ENCODE results near the gene DOCK9. TPM values are rescaled to one million over a fixed set of nuclear protein-coding genes. Genes with fewer than 3 reads are reported as not detected.
"Not testable (repeated sequence)": the region's sequence is repeated elsewhere in the genome, so short reads cannot be mapped to it uniquely, and the experiment has no call there.

The DOCK9 gene
- total RNA-seq, 2 donors from 2014 or later = 25.4 to 26.7 TPM

DNA sequence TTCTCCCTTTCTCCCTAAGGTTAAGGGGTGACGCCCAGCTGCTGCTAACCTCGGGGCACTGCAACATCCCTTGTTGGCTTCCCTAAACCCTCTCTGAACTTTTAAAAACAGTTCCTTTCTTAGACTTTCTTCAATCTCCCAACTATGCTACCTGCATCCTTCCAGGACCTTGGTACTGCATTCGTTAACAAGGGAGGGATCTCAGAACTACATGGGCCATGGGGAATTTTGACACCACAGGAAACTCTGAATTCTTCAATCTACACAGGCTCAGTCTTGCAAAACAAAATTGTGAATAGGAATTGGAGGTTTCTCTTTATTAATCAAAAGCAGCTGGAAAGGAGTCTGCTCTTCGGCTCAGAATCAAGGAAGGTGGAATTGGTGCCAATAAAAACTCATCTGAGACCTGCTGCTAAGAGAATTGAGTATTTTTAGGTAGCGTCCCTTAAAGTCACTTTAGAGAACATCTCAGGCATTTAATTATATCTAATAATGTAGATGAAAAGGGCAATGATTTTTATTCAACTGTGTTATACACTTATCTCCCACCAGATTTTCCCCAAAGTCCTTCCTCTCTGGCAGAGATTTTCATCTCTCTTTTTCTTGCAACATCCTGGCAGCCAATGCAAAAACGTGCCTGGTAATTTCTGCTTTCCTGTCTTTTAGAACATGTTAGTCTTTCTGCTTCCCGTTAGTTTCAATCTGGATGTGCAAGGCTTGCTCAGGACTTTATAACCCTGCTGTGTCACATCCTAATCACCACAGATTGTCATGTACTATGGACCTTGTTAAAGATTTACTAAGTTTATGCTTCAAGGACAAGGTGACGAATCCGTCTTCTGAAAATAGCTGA lies 156.3 kb downstream of the DOCK9 start:
- ATAC-seq (no peak), DNase-seq (ENCODE audit: low spot score) (no peak)
- H3K4me1 Mint-ChIP-seq (ENCODE audit: low read depth in 2 of 2) = no peaks in the 10 kb centered on the region
- H3K36me3 Mint-ChIP-seq = no peaks in the 10 kb centered on the region
- H3K9me3 Mint-ChIP-seq = no peaks in the 10 kb centered on the region
- no peak overlapping the region for H3K4me3 Mint-ChIP-seq
- H3K27ac Mint-ChIP-seq = no peak overlapping the region
- H3K27me3 Mint-ChIP-seq = no peaks in the 10 kb centered on the region

DNA sequence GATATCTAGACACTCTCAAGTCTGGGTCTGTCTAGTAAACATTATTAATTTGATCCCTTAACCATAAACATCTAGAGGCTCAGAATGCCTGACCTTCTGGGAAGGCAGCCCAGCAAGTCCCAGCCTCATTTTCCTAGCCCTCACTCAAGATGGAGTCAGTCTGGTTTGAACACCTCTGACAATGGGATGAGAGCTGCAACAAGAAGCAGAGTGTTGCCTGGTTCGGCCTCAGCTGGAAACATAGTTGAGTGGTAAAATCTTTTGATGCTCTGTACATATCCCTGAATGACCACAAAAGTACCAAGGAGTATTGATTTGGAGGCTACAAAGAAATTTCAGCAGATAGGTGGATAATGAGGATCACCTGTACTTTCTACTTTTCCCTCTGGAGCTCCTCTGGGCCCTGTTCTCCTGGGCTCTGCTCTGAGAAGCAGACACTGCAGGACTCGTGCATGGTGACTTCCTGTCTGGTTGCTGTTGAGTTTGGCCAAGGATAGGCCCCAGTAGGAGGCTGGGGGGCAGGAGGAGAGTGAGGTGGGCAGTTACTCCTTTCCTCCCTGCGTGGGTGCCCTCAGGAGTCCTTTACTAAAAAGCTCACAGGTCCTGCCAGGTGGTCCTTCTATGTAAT lies 157.0 kb downstream of the DOCK9 start:
- no peaks in the 10 kb centered on the region for H3K27me3 Mint-ChIP-seq
- no peak overlapping the region for H3K27ac Mint-ChIP-seq
- H3K36me3 Mint-ChIP-seq = peaks cover 5% of the 10 kb centered on the region
- no peaks in the 10 kb centered on the region for H3K4me1 Mint-ChIP-seq (ENCODE audit: low read depth in 2 of 2)
- DNase-seq (ENCODE audit: low spot score) (no peak), ATAC-seq (no peak)
- no peak overlapping the region for H3K4me3 Mint-ChIP-seq
- H3K9me3 Mint-ChIP-seq = no peaks in the 10 kb centered on the region

DNA sequence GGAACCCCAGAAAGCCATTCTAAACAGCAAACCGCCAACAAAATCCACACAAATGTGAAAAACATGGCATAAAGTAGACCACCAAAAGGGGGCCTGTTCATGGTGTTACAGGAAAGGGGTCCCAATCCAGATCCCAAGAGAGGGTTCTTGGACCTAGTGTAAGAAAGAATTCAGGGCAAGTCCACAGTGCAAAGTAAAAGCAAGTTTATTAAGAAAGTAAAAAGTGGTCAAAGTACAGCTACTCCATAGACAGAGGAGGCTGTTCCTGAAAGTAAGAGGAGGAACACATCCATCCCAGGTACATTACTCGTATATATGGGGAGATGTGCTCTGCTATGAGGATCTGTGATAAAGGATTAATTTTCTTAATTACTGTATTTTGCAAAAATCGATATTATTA lies 157.6 kb downstream of the DOCK9 start:
- DNase-seq (ENCODE audit: low spot score) = no peak
- no peak overlapping the region for H3K4me3 Mint-ChIP-seq
- peaks cover 5% of the 10 kb centered on the region for H3K36me3 Mint-ChIP-seq

DNA sequence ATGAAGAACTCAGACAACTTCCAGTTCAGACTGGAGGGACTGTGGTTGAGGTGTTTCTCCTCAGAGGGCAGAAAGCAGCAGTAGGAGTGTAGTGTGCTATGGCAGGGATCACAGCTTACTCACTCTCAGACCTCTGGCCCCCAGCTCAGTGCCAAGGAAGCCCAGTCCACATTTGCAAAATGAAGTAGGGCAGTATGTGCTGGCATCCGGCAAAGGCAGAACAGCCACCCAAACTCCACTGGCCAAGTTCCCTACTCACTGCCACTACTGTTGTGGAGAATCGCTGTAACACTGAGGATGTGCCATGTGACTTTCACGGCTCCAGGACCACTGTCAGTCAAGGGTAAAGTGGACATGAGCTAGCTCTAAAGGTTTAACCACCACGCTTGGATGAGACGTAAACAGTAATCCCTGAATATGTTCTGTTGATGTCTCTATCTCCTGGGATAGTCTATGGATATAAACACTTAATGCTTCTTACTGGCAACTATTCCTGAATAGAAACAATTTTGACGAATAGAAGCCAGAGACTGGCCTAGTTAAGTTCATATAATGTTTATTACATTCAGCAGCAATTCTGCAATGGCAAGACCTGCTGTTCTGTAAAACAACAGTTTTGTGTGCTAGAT lies 158.4 kb downstream of the DOCK9 start:
- no peaks in the 10 kb centered on the region for H3K27me3 Mint-ChIP-seq
- DNase-seq (ENCODE audit: low spot score) (no peak), ATAC-seq (no peak)
- H3K4me3 Mint-ChIP-seq = no peak overlapping the region
- H3K4me1 Mint-ChIP-seq (ENCODE audit: low read depth in 2 of 2) = no peaks in the 10 kb centered on the region
- H3K9me3 Mint-ChIP-seq = no peaks in the 10 kb centered on the region
- H3K27ac Mint-ChIP-seq = no peak overlapping the region
- peaks cover 5% of the 10 kb centered on the region for H3K36me3 Mint-ChIP-seq

More for the DNA sequence above, 157.6 kb downstream of the DOCK9 start:
- Mint-ChIP-seq H3K27me3 (no peaks in the 10 kb centered on the region), H3K9me3 (no peaks in the 10 kb centered on the region), H3K4me1 (ENCODE audit: low read depth in 2 of 2) (no peaks in the 10 kb centered on the region), H3K27ac (no peak overlapping the region)
- no peak for ATAC-seq

DNA sequence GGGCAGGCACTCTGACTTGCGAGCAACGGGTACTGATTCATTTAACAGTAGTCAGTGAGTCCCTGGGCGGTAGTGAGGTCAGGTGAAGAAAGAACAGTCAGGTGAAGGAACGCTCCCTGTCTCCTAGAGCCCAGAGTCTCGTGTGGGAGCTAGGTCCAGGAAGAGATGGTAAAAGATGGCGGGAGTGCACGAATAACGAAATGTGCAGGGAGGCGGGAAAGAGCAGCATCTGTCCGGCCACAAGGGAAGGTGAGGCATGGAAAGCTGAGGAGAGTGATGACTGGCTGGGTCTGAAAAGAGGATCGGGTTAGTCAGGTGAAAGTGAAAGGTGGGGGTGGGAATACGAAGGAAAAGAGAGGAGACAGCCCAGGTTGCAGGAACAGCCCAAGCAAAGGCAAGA lies 161.5 kb downstream of the DOCK9 start:
- Mint-ChIP-seq H3K27me3 (no peaks in the 10 kb centered on the region), H3K27ac (no peak overlapping the region), H3K4me1 (ENCODE audit: low read depth in 2 of 2) (no peaks in the 10 kb centered on the region), H3K9me3 (no peaks in the 10 kb centered on the region), H3K4me3 (no peak overlapping the region), H3K36me3 (peaks cover 5% of the 10 kb centered on the region)
- DNase-seq (ENCODE audit: low spot score) = no peak
- no peak for ATAC-seq

DNA sequence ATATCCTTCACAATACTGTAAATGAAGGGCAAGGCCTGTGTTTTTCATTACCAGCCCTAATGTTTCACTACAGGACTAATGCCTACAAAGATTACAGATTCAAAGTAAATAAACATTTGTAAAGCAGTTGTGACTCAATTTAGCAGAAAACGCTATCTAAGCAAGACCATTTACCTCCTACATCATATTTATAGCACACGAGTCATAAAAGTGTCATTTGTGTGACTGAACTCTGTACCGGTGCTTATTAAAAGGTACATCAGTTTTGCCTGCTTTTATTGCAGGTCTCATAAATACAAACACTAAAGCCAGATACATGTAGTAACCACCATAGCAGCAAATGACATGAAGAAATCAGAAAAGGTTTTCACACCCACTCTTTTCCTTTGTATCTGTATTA lies 163.9 kb downstream of the DOCK9 start:
- ATAC-seq (no peak), DNase-seq (ENCODE audit: low spot score) (no peak)
- Mint-ChIP-seq H3K27ac (no peak overlapping the region), H3K27me3 (no peaks in the 10 kb centered on the region), H3K9me3 (no peaks in the 10 kb centered on the region), H3K4me3 (no peak overlapping the region), H3K4me1 (ENCODE audit: low read depth in 2 of 2) (peaks cover 0 to 3% of the 10 kb centered on the region in 2 donors), H3K36me3 (peaks cover 5% of the 10 kb centered on the region)

DNA sequence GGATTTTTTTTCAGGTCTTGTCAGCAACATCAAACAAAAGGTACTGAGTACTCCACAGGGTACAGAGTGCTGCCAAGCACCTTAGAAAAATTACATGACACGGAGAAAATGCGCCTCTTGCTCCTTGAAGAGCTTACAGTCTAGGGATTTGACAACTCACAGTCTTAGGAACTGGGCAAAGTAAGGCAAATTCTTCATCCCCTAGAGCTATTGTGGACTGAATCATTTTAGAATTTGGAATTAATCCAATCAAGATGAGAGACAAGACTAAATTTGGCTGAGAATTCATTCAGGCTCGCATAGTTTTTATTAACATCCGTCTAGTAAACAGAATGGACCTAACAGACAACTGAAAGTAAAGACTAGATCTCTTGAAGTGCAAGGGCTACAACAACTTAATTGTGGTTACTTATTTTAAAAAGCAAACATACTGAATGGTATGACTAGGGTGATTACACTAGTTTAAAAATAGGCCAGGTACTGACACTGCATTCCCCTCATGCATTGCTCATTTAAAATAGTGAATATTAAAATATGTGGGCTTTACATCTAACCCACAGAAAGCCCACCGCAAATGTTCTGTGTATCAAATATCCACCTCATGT lies 165.6 kb downstream of the DOCK9 start:
- not testable (repeated sequence) for H3K4me3 Mint-ChIP-seq; H3K27me3 Mint-ChIP-seq; H3K36me3 Mint-ChIP-seq; H3K4me1 Mint-ChIP-seq (ENCODE audit: low read depth in 2 of 2); H3K27ac Mint-ChIP-seq; H3K9me3 Mint-ChIP-seq; DNase-seq (ENCODE audit: low spot score); ATAC-seq

DNA sequence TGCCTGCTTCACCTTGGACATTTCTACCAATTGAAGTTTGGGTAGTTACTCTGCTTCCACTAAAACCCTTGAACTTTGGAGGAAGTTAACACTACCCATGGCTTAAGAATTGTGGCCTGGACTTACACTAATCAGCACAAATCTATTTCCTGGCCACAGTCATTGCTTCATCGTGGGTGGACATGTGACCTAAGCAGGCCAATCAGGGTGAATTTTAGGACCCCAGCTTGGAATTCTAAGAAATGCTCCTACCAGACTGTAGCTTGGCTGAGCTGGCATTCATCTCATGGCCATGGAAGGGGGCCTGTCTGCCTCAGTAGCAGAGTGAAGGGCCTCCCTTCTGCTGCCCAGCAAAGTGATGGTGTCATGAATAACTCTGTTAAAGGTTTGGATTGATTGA lies 167.1 kb downstream of the DOCK9 start:
- Mint-ChIP-seq H3K4me3 (no peak overlapping the region), H3K9me3 (no peaks in the 10 kb centered on the region), H3K27ac (no peak overlapping the region), H3K27me3 (no peaks in the 10 kb centered on the region), H3K36me3 (no peaks in the 10 kb centered on the region), H3K4me1 (ENCODE audit: low read depth in 2 of 2) (peaks cover 0 to 3% of the 10 kb centered on the region in 2 donors)
- ATAC-seq (peak; percentile 46 to 69), DNase-seq (ENCODE audit: low spot score) (no peak)

DNA sequence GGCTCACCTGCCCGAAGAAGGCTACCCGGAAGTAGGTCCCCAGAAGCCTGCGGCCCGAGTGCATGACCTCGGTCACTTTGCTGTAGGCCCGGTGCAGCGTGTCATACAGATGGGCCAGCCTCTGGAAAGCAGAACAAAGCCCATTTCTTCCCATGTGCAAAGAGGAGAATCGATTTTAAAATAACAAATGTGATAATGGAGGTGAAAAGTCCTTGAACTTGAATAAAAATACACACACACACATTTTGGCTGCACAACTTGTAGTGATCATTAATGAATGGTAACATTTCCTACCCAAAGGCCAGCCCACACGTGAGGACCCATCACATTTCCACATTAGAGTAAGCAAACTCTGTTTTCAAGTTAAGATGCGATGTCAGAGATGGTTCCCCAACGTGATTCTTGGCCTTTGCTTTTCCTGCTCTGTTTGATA lies 168.5 kb downstream of the DOCK9 start:
- H3K4me3 Mint-ChIP-seq = no peak overlapping the region

DNA sequence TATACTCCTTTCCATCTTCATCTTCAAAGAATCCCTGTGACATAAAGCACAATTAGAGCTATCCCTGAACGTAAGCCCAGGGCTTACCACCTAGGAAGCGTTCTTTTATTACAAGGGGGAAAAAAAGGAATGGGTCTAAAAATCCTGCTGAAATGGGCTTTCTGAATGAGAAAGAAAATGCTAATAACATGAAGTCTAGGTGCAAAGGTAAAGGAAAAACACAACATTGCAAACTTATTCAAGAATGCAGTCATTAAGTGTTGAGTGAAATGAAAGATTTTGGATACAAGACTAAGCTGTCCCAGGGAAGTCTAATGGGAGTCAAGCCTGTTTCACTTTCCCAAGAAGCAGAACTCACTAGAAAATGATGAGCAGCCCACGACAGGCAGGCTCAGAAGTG lies 170.1 kb downstream of the DOCK9 start:
- Mint-ChIP-seq H3K27me3 (no peaks in the 10 kb centered on the region), H3K4me1 (ENCODE audit: low read depth in 2 of 2) (peaks cover 0 to 3% of the 10 kb centered on the region in 2 donors), H3K27ac (no peak overlapping the region), H3K9me3 (no peaks in the 10 kb centered on the region), H3K4me3 (no peak overlapping the region), H3K36me3 (no peaks in the 10 kb centered on the region)
- ATAC-seq (no peak), DNase-seq (ENCODE audit: low spot score) (no peak)

More for the DNA sequence above, 168.5 kb downstream of the DOCK9 start:
- Mint-ChIP-seq H3K27me3 (no peaks in the 10 kb centered on the region), H3K4me1 (ENCODE audit: low read depth in 2 of 2) (peaks cover 0 to 3% of the 10 kb centered on the region in 2 donors), H3K27ac (no peak overlapping the region), H3K9me3 (no peaks in the 10 kb centered on the region), H3K36me3 (no peaks in the 10 kb centered on the region)
- DNase-seq (ENCODE audit: low spot score) = no peak
- no peak for ATAC-seq

DNA sequence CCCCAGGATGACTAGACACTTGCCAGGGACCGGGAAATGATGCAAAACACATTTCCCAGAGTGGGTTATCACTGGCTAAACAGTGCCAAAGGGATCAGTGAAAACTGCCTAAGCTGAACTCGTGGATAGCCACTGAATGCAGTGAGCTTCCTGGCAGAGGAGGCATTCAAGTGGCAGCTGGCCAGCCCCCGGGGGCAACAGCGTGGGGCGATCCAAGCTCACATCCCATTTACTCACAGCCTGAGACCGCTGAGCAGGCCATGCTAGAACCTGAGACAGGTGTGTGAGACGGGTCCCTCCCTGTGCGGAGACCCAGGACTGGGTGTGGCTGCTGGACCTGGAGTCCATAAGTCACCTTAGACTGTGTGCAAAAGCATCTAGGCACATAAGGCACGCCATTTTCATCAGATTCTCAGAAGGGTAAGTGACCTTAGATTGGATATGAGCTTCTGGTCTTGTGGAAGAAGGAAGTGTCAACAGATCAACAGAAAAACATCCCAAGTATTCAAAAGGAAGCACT lies 173.5 kb downstream of the DOCK9 start:
- Mint-ChIP-seq H3K27me3 (no peaks in the 10 kb centered on the region), H3K4me3 (no peak overlapping the region), H3K9me3 (no peaks in the 10 kb centered on the region), H3K36me3 (no peaks in the 10 kb centered on the region), H3K27ac (no peak overlapping the region), H3K4me1 (ENCODE audit: low read depth in 2 of 2) (no peaks in the 10 kb centered on the region)
- ATAC-seq (no peak), DNase-seq (ENCODE audit: low spot score) (no peak)

DNA sequence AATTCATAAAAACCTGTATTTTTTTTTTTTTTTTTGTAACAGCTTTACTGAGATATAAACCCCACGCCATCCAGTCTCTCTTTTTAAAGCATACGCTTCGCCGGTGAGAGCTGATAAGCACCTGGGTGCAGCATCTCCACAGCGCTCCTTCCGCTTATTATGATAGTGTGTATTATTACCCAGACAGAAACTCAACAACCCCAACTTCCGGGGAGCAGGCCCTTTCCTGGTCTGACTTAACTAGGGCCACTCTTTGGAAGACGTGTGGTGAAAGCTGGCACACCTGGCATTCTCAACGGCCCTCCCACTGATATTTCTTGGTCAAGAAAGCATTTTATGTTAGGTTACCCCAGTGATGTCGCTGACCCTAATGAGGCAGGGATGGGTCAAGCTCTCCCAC lies 173.9 kb downstream of the DOCK9 start:
- ATAC-seq (no peak), DNase-seq (ENCODE audit: low spot score) (no peak)
- no peak overlapping the region for H3K4me3 Mint-ChIP-seq
- H3K9me3 Mint-ChIP-seq = no peaks in the 10 kb centered on the region
- H3K27me3 Mint-ChIP-seq = no peaks in the 10 kb centered on the region
- H3K27ac Mint-ChIP-seq = no peak overlapping the region
- no peaks in the 10 kb centered on the region for H3K4me1 Mint-ChIP-seq (ENCODE audit: low read depth in 2 of 2)
- H3K36me3 Mint-ChIP-seq = no peaks in the 10 kb centered on the region

DNA sequence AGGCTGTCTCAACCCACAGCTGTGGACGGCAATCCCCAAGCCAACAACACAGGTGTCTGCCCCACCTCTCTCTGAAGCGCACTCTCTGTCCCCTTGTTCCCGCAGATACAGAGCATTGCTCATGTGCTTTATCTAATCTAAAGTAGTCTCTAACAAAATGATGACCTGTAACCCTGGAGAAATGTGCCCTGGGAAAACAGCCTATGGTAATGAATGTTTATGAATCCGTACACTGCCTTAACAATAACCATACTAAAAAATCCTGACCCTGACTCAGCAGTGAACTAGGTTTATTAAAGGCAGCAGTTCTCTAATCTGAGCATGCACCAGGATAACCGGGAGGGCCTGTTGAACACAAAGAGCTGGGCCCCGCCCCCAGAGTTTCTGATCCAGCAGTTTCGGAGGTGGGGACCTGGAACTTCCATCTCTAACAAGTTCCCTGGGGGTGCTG lies 174.7 kb downstream of the DOCK9 start:
- Mint-ChIP-seq H3K27ac (no peak overlapping the region), H3K4me3 (no peak overlapping the region), H3K27me3 (no peaks in the 10 kb centered on the region), H3K4me1 (ENCODE audit: low read depth in 2 of 2) (no peaks in the 10 kb centered on the region), H3K9me3 (no peaks in the 10 kb centered on the region), H3K36me3 (no peaks in the 10 kb centered on the region)
- no peak for ATAC-seq
- DNase-seq (ENCODE audit: low spot score) = no peak

All from natural killer cell treated with Interleukin-12 subunit alpha and Interleukin-12 subunit beta and Interleukin-15 and Interleukin-18, amount 100 ng/mL, for 72 hours (primary cell).